Activated effector memory CD4-positive, alpha-beta T cell treated with anti-CD3 and anti-CD28 coated beads, Interleukin-2, amount 50 U/mL, for 16 hours (primary cell): ENCODE measurements around the gene WDR37.
"Not testable (repeated sequence)": the region's sequence is repeated elsewhere in the genome, so short reads cannot be mapped to it uniquely, and the experiment has no call there.

Experiments
- DNase-seq: peaks from one replicate; pipeline ENCODE4 v3.0.0-alpha.2; 2020

The WDR37 gene

GRCh38 chr10:1155791-1156615 lies 99.8 kb downstream of the WDR37 start:
- DNase-seq, result peak; percentile 51

DNA sequence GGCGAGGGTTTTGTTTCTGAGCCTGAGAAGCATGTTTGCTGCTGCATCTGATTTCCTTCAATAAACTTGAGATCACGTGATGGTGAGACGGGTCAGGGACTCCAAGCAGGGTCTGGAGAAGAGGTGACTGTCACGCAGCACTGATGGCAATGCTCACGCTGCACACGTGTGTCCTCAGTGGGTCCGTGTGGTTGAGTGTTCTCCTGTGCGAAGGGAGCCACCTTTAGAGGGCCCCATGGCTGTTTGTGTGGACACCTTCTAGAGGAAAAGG lies 100.4 kb downstream of the WDR37 start:
- DNase-seq, result no peak

GRCh38 chr10:1156921-1157614 lies 100.9 kb downstream of the WDR37 start:
- DNase-seq, result peak; percentile 37

- DNase-seq, result no peak
These were observed 101.4 kb downstream of the WDR37 start for GRCh38 chr10:1157615-1157933.

DNA sequence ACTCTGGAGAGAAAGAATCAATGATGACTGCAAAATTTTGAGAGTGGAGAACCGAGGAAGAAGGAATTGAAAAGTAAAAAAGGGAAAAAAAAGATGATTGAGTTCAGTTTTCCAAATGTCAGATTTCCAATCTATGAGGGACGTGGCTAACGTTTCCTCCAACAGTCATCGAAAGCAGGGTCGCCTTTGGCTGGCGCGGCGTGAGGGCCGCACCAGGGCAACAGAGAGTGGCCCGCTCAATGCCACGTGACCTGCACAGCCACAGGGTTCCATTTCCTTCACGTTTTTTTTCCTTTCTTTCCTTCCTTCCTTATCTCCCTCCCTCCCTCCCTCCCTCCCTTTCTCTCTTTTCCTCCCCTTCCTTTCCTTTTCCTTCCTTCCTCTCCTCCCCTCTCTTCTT lies 101.9 kb downstream of the WDR37 start:
- peak; percentile 25 for DNase-seq

- peak; percentile 33 for DNase-seq
These were observed 102.4 kb downstream of the WDR37 start for GRCh38 chr10:1158536-1158935.

DNA sequence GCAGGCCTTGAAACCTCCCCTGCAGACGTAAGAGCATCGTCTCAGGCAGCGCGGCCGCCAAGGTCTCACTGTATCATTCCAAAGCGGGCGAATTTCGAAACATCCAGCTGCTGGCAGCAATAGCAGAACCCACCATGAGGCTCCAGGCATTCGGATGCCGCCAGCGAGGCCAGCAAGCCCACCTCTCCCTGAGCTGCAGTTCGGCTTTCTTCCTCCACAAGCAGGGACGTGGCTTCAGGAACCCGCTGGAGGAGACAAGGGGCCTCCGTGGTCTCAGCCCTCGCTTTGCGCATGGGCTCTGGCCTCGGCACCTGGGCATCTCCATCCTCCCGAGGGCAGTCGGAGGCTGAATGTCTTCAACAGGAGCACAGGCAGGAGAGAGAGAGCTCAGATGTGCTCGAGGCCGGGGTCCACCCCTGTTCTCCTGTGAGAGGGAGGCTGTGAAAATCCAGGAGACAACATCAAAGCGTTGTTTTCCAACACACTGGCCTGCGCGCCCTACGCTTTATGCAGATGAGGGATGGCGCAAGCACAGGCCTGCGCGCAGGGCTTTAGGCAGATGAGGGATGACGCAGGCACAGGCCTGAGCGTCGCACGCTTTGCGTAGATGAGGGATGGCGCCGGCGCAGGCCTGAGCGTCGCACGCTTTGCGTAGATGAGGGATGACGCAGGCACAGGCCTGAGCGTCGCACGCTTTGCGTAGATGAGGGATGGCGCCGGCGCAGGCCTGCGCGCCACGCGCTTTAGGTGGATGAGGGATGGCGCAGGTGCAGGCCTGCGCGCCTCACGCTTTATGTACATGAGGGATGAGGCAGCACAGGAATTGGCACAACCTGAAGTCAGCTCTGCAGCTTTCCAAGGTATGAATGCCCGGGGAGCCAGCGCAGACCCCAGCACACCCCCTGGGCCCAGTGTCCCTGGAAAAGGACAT lies 103.2 kb downstream of the WDR37 start:
- DNase-seq, result peak; percentile 36

DNA sequence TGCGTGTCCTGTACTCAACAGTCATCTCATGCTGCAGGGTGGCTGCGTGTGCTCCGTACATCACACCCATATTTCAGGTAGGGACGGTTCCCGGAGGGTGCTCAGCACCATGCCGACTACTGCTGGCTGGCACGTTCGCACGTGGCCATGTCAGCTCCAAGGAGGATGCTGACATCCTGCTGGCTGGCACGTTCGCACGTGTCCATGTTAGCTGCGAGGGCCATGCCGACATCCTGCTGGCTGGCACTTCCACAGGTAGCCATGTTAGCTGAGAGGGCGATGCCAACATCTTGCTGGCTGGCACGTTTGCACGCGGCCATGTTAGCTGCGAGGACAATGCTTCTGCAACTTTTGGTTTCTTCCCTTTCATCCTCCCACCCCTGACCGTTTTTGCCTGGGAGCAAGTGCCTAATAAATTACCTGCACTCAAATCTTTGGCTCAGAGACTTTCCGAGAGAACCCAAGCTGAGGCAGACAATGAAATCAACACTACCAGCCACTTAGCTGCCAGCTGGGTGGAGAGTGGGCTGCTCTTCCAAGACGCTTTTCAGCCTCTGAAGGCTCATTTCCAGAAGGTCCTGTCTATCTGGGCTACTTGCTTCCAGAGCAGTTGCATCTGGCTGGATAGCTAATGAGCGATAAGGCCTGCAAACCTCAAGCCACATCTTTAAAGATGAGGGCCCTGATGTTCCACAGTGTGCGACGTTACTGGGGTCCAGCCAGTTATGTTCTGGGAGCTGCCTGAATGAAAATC lies 104.6 kb downstream of the WDR37 start:
- peak; percentile 37 for DNase-seq

DNA sequence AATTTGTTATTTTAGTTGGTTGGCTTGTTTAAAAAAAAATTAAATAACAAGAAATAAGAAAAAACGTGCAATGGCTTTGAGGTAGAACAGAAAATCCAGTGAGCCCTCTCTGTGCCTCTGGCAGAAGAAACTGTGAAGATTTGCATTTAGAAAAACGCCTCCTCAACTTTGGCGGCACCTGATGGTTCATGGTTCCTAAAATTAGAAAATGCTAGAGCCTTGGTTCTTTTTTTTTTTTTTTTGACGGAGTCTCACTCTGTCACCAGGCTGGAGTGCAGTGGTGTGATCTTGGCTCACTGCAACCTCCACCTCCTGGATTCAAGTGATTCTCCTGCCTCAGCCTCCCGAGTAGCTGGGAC lies 105.1 kb downstream of the WDR37 start:
- DNase-seq, result not testable (repeated sequence)

DNA sequence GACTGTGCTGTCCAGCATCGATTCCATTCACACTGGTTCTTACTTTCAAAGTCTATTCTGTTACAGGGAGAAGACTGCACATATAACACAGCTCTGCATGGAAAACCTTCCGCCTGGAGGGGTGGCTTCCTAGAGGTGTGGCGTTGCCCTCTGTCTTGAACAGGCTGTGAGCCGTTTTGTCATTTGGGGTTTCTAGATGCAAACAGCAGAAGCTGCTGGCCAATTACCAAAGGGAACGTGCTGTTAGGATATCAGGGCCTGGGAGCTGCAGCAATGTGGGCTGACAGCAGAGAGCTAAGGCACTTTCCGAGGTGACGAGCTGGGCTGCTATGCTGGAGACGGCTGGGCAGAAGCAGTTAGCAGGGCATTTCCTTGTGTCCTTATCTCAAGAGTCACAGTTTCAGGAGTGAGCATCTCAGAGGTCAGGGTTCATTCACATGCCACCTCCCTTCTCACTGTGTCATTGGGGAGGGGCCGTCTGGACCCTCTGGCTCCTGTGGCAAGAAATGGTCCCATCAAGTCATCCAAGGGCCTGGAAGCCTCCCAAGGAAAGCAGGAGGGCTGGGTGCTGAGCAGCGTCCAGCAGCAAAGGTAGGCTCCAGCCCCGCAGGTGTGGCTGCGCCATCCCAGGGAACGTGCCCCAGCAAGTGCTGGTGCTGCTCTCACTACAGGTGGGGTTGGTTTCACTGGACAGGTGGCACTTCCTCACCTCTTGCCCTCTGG lies 106.5 kb downstream of the WDR37 start:
- peak; percentile 22 for DNase-seq

- peak; percentile 24 for DNase-seq
These were observed 107.0 kb downstream of the WDR37 start for GRCh38 chr10:1163204-1163660.

DNA sequence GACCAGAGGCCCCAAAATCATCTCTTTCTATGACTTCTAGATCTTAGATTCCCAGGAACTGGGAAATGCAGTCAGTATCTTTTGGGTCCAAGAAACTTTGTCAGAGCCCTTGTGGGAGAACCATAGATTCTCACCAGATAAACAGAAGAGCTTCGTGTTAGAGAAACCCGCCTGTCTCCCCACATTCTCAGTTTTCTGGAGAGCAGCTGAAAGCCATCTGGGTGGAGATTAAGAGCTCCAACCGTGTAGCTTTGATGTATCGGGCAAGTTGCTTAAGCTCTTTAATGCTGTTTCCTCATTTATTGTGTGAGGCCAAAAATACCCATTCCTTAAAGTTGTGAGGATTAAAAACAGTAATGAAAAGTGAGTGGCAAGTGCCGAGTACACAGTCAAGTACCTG lies 107.6 kb downstream of the WDR37 start:
- no peak for DNase-seq

GRCh38 chr10:1166101-1166827 lies 110.1 kb downstream of the WDR37 start:
- peak; percentile 21 for DNase-seq

- peak; percentile 31 for DNase-seq
These were observed 110.7 kb downstream of the WDR37 start for GRCh38 chr10:1166828-1167275.

DNA sequence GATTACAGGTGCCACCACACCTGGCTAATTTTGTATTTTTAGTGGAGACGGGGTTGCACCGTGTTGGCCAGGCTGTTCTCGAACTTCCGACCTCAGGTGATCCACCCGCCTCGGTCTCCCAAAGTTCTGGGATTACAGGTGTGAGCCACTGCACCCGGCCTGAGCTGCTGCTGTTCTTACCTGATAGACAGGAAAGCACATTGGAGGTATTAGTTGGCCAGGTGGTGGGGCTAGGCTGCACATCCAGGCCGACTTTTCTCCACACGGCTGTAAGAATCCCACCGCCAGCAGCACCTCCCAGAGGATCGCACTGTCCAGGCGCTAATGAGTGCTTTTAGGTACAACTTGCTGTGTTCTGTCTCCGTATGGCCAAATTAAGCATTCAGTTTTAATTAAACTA lies 112.6 kb downstream of the WDR37 start:
- DNase-seq, result peak; percentile 31

GRCh38 chr10:1169186-1169885 lies 113.2 kb downstream of the WDR37 start:
- DNase-seq, result peak; percentile 58

DNA sequence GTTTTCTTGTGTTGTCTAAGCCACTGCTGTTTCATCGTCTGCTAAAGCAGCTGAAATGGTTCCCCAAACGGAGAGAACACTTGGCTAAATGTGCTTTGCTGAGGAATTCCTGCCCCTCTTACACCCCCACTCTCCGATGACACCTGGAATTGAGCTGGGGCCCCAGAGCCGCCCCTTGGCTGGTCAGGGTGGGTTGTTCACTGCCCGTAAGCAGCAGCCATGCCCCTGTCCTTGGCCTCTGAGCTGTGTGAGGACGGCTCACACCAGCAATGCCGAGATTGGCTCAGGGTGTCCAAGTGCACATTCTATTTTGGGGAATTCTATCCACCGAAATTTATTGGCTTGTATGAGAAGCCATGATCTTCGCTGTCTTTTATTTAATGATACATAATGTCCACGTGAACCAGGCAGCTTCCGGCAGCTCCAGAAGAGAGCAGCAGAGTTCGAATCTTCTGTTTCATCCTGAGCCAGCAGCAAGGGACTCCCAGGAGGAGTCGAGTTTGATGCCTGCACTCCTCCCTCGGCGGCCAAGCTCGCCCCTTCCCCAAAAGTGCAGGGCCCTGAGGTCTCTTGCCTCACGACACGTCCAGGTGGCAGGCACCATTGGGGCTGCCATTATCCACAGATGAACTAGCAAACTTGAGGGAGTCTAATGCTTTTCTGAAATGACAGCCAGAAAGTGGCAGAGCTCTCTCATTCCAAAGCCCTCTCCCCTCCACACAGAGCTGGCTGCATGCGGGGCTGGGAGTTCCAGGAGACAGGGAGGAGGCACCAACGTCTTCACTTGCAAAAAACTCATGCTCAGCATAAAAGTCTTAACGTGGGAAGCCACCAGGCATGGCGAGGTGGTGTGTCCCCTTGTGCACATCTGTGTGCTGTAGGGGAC lies 114.0 kb downstream of the WDR37 start:
- DNase-seq, result no peak

DNA sequence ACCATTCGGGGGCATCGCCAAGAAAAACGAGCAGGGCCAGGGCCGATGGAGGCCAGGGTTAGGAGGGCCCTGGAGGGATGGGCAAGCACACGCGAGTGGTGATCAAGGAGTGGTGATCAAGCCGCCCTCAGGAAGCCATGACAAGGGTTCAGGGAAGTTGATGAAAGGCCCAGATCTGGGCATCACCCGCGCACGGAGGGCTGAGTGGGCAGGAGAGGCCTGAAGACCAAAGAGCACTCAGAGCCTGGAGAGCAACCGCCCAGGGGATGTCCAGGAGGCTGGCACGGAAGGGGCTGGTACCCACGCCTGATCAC lies 114.6 kb downstream of the WDR37 start:
- no peak for DNase-seq

DNA sequence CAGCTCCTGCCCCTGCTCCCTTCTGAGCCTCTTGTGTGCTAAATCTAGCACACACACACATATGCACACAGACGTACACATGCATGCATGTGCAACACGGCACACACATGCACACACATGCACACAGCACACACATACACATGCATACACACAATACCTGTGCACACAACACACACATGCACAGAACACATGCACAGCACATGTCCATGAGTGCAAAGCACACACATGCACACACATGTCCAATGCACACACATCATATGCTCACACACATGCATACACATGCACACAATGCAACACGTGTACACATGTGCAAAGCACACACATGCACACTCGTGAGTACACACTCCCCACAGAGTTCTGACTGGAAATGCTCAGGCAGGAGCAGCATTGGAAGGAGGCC lies 115.0 kb downstream of the WDR37 start:
- DNase-seq, result no peak

- DNase-seq, result no peak
These were observed 115.4 kb downstream of the WDR37 start for GRCh38 chr10:1171586-1171985.
